Kidney epithelial cell (primary cell): ENCODE measurements around the gene R3HCC1L. TPM values are rescaled to one million over a fixed set of nuclear protein-coding genes. Genes with fewer than 3 reads are reported as not detected.
"Not testable (repeated sequence)": the region's sequence is repeated elsewhere in the genome, so short reads cannot be mapped to it uniquely, and the experiment has no call there.

Source experiments
- DNase-seq: peaks from one replicate; pipeline ENCODE4 v3.0.0-alpha.2; 2010; ENCODE audit warnings: low read depth
- H3K27me3 ChIP-seq: 2 replicates; pipeline ENCODE4 v1.6.0; 2011; ENCODE audit warnings: low read length; ENCODE audit not compliant: control insufficient read depth, insufficient read depth
- H3K36me3 ChIP-seq: 2 replicates; pipeline ENCODE4 v1.5.1; 2011; ENCODE audit warnings: low read length; ENCODE audit not compliant: control insufficient read depth, insufficient read depth
- H3K4me3 ChIP-seq: 2 replicates; pipeline ENCODE4 v1.5.1; 2011; ENCODE audit warnings: low read depth, mild to moderate bottlenecking, control low read depth, low read length
- total RNA-seq: library from RNA; depleted of rRNA; stranded (reverse); fragments of >200 nt; gene quantifications from 2 replicates; pipeline ENCODE4 v1.2.3, GENCODE V29; 2015
- TF ChIP-seq, protein P1 (sequence below): IDR thresholded peaks from 2 replicates; pipeline ENCODE4 v1.5.1; 2011; ENCODE audit warnings: mild to moderate bottlenecking, moderate library complexity, low read length, control low read depth, inconsistent platforms; ENCODE audit not compliant: insufficient read depth, poor library complexity, severe bottlenecking

The R3HCC1L gene
- total RNA-seq, 1 donor from 2014 or later, result 10.7 TPM

DNA sequence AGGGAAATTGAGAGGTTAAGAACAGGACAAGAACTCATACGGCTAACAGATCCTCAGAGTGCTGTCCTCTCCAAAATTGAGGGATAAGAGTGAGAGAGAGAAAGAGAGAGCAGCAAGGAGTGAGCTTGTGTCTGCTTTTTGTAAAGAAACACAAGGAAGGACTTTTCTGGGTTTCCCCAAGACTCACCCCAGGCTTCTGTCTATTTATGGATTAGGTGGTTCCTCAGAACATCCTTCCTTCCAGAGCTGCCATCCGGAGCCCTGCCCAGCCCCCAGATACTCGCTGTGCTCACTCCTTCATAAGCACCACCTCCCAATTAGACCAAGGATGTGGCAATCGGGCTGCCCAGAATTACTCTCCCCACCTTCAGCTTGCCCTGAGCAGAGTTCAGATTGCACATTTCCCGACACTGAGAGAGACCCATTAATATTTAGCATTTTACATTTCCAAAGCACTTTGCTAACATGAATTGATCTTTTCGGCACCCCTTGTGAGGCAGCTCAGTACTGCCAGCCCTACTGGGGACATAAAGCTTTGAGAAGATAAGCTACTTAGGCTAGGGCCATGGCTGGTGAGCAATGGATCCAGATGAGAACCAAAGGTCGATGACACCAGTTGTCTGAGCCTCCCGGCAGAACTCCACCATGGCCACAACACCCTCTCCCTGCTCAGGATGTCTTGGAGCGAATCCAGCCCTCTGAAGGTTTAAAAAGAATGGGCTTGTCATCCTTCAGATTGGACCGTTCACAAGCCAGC lies 19.2 kb upstream of the R3HCC1L start:
- Histone ChIP-seq H3K27me3 (peaks cover 2% of the 10 kb centered on the region), H3K4me3 (no peak overlapping the region), H3K36me3 (no peaks in the 10 kb centered on the region)
- no peak for DNase-seq
- TF ChIP-seq, protein P1, sequence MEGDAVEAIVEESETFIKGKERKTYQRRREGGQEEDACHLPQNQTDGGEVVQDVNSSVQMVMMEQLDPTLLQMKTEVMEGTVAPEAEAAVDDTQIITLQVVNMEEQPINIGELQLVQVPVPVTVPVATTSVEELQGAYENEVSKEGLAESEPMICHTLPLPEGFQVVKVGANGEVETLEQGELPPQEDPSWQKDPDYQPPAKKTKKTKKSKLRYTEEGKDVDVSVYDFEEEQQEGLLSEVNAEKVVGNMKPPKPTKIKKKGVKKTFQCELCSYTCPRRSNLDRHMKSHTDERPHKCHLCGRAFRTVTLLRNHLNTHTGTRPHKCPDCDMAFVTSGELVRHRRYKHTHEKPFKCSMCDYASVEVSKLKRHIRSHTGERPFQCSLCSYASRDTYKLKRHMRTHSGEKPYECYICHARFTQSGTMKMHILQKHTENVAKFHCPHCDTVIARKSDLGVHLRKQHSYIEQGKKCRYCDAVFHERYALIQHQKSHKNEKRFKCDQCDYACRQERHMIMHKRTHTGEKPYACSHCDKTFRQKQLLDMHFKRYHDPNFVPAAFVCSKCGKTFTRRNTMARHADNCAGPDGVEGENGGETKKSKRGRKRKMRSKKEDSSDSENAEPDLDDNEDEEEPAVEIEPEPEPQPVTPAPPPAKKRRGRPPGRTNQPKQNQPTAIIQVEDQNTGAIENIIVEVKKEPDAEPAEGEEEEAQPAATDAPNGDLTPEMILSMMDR, result no peak

DNA sequence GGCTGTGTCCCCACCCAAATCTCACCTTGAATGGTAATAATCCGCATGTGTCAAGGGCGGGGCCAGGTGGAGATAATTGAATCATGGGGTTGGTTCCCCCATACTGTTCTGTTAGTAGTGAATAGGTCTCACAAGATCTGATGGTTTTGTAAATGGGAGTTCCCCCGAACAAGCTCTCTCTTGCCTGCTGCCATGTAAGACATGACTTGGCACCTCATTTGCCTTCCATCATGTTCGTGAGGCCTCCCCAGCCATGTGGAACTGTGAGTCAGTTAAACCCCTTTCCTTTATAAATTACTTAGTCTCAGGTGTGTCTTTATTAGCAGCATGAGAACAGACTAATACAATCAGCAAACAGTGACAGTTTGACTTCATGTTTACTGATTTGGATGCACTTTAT lies 14.6 kb upstream of the R3HCC1L start:
- H3K4me3 ChIP-seq, result no peak overlapping the region
- TF ChIP-seq, protein P1, result no peak
- DNase-seq, result no peak

DNA sequence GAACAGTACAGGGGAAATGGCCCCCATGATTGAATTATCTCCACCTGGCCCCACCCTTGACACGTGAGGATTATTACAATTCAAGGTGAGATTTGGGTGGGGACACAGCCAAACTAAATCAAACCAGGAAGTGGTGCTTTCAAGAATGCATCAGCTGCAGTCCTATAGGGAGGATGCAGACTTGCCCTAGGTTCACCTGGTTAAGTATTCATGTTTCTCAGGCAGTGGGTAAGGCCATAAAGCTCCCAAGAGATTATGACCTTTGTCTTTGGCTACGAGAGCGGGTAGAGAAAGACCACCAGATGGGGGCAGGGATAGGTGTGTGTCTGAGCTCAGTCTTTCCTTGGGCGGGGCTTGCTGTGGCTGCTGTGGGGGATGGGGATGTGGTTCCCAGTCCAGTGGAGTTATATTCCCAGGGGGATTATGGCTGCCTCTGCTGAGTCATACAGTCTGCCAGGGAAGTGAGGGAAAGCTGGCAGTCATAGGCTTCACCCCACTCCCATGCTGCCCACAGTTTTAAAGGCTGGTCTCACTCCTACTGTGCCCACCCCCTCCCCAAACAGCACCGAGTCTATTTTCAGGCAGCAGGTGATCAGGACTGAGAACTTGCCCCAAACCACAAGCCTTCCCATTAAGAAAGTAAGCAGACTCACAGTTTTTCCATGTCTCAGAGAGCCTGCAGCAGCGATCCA lies 8.4 kb upstream of the R3HCC1L start:
- no peak for DNase-seq
- TF ChIP-seq, protein P1, result no peak
- H3K36me3 ChIP-seq, result no peaks in the 10 kb centered on the region
- H3K4me3 ChIP-seq, result no peak overlapping the region
- H3K27me3 ChIP-seq, result peaks cover 2% of the 10 kb centered on the region

More for the DNA sequence above, 14.6 kb upstream of the R3HCC1L start:
- H3K36me3 ChIP-seq, result no peaks in the 10 kb centered on the region
- peaks cover 2% of the 10 kb centered on the region for H3K27me3 ChIP-seq

DNA sequence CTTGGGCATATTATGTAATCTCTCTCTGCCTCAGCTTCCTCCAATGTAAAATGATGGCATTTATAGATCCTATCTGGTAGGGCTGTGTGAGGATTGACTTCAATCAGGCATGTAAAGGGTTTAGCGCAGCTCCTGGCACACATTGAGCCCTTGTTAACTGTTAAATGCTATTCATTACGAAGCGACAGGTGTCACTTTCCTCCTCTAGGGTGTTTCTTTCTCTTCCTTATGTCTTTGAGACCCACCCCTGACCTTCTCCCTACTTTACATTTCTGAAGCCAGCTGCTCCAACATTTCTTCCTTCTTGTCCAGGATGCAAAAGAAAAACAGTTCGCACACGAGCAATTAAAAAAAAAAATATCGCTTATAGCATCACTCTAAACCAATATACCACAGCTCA lies 5.7 kb upstream of the R3HCC1L start:
- no peak for DNase-seq
- H3K36me3 ChIP-seq, result no peaks in the 10 kb centered on the region
- peaks cover 2% of the 10 kb centered on the region for H3K27me3 ChIP-seq
- no peak overlapping the region for H3K4me3 ChIP-seq
- TF ChIP-seq, protein P1, result no peak

DNA sequence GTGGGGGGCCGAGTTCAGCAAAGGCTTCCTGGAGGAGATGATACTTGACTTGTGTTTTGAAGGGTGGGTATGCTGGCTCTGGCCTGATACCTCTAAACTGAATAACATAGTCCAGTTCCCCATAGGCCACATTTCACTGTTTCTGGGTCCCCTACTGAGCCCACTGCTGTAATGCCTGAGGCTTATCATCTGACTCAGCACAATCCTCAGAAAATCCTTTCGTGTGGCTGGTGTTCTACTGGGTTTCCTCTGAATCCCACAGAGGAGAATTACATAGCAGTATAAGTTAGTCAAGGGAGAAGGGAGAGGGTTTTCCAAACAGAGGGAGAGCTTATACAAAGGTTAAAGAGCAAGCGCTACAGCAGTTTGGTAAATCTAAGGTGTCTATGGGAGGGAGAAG lies 2.8 kb upstream of the R3HCC1L start:
- H3K36me3 ChIP-seq, result no peaks in the 10 kb centered on the region
- no peak overlapping the region for H3K4me3 ChIP-seq
- no peak for DNase-seq
- TF ChIP-seq, protein P1, result no peak
- peaks cover 2% of the 10 kb centered on the region for H3K27me3 ChIP-seq

DNA sequence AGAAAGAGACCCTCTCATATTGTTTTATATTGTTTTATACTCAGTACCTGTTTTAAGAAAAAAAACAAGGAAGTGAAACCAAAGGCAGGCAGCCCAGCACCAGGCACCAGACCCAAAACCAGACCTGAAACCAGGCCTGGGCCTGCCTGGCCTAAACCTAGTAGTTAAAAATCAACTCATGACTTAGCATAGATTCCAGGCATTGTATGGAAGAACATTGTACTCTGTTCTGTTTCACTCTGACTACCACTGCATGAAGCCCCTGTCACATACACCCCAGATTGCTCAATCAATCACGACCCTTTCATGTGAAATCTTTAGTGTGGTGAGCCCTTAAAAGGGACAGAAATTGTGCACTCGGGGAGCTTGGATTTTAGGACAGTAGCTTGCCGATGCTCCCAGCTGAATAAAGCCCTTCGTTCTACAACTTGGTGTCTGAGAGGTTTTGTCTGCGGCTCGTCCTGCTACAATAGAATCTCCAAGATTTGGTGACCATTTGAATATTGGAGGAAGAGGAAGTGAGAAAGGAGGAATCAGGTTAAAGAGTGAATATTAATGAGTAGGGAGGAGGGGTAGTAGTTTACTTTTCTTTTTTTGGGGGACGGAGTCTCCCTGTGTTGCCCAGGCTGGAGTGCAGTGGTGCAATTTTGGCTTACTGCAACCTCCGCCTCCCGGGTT lies 1.2 kb upstream of the R3HCC1L start:
- not testable (repeated sequence) for H3K27me3 ChIP-seq, H3K4me3 ChIP-seq, DNase-seq, H3K36me3 ChIP-seq
